ENCODE results near the gene GTPBP4.
"Not testable (repeated sequence)": the region's sequence is repeated elsewhere in the genome, so short reads cannot be mapped to it uniquely, and the experiment has no call there.

Gene GTPBP4

GRCh38 chr10:1061930-1062774, 73.9 kb downstream of the GTPBP4 start:
- no peak for DNase-seq

GRCh38 chr10:1063232-1063865, 75.1 kb downstream of the GTPBP4 start:
- DNase-seq = peak; percentile 13

GRCh38 chr10:1064964-1065247, 76.7 kb downstream of the GTPBP4 start:
- no peak for DNase-seq

- not testable (repeated sequence) for DNase-seq
These were observed 78.5 kb downstream of the GTPBP4 start for GRCh38 chr10:1066734-1067133.

- no peak for DNase-seq
These were observed 80.4 kb downstream of the GTPBP4 start for GRCh38 chr10:1068380-1069361.
